Breast epithelium (tissue), 3 donors: ENCODE measurements around the gene PRR14L.

Source experiments
- POLR2A ChIP-seq: fragments of 450-650 bp; IDR thresholded peaks from one replicate; pipeline ENCODE4 v1.6.1; 2016; ENCODE audit warnings: antibody characterized with exemption, mild to moderate bottlenecking, moderate library complexity
- POLR2AphosphoS5 ChIP-seq, 3 donors: sonication (generic); formaldehyde crosslinking; IDR thresholded peaks; one replicate each; pipeline ENCODE4 v1.6.1; 2017; ENCODE audit warnings: antibody characterized with exemption in 3 of 3
- TF ChIP-seq, protein P1 (sequence below), 3 donors: fragments of 450-650 bp; IDR thresholded peaks; one replicate each; pipeline ENCODE4 v1.5.1; 2016 to 2017; ENCODE audit warnings: antibody characterized with exemption in 3 of 3, mild to moderate bottlenecking in 3 of 3, moderate library complexity in 3 of 3

DNA sequence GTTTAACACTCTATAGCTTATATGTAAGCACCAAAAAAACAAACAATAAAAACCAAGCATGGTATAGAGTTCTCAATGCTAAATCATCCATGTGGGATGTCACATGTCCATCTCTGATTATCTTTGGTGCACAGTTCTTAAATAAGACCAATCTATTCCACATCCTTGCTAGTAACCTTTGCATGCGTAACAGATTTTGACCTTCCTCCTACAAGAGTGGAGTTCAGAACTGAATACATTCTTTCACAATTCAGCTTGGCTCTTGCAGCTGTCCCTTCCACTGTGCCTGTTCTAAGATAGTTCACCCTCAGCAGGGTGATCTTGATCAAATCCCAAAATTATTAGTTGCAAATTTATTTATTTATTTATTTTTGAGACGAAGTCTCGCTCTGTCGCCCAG, 21.1 kb downstream of the PRR14L start:
- TF ChIP-seq, protein P1, sequence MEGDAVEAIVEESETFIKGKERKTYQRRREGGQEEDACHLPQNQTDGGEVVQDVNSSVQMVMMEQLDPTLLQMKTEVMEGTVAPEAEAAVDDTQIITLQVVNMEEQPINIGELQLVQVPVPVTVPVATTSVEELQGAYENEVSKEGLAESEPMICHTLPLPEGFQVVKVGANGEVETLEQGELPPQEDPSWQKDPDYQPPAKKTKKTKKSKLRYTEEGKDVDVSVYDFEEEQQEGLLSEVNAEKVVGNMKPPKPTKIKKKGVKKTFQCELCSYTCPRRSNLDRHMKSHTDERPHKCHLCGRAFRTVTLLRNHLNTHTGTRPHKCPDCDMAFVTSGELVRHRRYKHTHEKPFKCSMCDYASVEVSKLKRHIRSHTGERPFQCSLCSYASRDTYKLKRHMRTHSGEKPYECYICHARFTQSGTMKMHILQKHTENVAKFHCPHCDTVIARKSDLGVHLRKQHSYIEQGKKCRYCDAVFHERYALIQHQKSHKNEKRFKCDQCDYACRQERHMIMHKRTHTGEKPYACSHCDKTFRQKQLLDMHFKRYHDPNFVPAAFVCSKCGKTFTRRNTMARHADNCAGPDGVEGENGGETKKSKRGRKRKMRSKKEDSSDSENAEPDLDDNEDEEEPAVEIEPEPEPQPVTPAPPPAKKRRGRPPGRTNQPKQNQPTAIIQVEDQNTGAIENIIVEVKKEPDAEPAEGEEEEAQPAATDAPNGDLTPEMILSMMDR (IDR thresholded peaks at IDR 0.05) = no peak
- TF ChIP-seq POLR2A (no peak), POLR2AphosphoS5 (IDR thresholded peaks at IDR 0.05) (no peak)
